Activated CD4-positive, alpha-beta T cell treated with anti-CD3 and anti-CD28 coated beads, Interleukin-2, amount 50 U/mL, for 4 hours (primary cell): ENCODE data around the gene ARHGAP20.

Experiments
- DNase-seq, 2 experiments: peaks; one replicate each; pipeline ENCODE4 v3.0.0-alpha.2; 2020

Gene ARHGAP20, protein sequence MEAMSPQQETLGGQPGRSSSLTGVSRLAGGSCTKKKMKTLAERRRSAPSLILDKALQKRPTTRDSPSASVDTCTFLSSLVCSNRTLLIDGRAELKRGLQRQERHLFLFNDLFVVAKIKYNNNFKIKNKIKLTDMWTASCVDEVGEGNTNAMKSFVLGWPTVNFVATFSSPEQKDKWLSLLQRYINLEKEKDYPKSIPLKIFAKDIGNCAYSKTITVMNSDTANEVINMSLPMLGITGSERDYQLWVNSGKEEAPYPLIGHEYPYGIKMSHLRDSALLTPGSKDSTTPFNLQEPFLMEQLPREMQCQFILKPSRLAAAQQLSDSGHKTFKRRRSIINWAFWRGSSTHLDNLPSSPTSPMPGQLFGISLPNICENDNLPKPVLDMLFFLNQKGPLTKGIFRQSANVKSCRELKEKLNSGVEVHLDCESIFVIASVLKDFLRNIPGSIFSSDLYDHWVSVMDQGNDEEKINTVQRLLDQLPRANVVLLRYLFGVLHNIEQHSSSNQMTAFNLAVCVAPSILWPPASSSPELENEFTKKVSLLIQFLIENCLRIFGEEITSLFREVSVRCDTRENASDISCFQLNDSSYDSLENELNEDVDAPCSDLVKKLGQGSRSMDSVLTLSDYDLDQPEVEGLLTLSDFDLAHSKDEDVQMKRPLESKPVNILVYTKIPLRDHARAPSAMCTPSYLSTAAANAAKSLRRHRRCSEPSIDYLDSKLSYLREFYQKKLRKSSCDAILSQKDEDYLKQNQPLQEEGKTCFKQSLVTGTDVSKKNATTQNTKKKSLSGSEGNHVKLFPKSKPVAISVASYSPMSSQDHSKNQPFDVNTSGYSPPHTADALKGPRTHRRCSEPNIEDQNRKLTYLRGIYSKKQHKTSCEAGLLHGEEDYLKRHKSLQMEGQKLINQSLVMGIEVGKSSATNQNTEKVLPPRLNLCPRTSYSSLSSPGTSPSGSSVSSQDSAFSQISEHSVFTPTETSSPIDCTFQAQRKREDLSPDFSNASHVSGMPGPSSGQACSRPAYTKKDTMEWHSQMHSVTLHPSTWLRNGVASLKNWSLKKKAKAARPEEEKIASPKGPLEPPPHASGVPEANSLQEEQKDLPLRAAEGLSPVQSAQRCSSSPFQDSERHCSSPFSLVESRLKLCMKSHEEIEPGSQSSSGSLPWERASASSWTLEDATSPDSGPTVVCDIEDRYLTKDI

DNA sequence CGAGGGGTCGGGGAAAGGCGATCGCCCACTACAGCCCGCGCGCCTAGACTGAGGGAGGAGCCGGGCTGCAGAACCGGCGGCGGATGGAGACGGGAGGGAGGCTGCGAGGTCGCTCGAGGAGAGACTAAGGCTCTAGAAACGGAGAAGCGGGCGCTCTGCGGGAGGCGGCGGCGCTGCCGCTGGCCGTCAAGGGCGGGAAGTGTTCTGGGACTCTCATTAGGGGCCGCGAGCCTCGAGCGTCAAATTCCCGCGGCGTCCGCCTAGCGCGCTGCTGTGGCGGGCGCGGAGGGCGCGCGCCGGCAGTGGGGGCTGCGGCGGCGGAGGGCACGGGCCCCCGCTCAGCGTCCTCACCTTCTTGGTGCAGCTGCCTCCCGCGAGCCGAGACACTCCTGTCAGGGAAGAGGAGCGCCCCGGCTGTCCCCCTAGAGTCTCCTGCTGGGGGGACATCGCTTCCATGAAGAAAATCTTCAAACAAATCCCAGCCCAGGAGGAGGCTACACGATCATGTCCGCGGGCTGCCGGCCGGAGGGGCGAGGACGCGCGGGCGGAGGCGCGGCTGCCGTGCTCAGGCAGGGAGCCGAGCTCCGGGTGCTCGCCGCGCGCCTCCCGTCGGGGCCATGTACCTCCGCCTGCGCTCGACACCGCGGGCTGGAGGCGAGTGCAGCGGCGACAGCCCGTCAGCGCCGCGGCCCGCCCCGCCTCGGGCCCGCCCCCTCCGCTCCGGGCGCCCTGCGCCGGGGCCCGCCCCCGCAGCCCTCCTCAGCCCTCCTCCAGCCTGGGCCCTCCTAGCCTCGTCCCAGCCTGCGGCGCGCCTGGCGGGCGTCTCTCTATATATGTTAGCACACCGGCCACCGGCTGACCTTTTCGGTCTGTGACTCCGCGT is at the start of gene ARHGAP20:
ARHGAP20 (minus strand) TSS at position 662 of the 883 bp plus-strand sequence; CDS start at position 456, 206 bp downstream.
- no peak for DNase-seq

DNA sequence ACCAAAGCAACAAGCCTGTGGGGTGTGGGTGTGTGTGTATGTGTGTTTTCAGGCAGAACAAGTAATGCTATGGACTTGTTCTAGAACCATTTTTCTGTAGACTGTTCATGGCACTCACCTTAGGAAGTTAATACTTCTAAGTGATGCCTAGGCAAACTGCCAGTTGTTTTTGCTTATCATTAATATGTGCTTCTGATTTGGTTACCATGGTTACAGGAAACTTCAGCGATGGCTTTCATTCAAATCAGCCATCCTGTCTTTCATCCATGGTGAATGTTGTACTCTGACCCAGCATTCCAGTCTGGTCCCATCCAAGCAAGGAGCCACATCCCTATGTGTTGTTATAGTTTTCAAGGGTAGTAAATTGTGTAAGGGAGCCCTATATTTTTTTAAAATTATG is 49.8 kb upstream of the ARHGAP20 start:
- no peak for DNase-seq

DNA sequence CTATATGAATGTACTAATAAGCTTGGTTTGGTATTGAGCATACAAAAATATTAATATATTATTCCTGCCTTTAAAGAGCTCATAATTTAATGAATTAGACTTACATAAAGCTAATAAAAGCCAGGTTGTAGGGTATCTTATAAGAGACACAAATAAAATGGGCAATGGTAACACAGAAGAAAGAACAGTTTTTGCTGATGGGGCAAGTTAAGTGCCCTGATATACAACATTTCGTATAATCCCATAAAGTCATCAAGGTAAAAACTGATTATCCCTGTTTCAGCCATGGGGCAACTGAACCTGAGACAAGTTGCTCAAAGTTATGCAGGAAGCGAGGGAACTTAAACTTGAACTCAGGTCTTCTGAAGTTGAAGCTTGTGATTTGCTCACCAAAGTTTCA is 48.9 kb upstream of the ARHGAP20 start:
- no peak for DNase-seq

DNA sequence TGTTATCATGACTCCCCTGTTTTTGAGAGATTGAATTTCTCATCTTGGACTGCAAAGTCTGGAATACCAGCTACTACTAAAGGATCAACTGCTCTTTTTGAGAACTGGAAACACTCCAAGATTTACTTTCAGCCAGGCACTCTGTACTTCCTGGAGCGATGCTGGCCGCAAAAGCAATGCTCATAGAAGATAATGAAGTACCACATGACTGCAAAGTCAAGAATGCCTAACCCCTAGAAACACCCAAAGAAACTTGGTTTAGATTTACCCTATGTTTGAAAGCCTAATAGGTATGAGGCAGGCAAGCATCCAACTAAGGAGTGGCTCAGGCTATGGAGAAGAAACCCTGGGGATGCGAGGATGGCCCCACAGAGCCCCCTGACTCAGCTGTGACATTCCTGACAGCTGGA is 47.7 kb upstream of the ARHGAP20 start:
- DNase-seq, result no peak

DNA sequence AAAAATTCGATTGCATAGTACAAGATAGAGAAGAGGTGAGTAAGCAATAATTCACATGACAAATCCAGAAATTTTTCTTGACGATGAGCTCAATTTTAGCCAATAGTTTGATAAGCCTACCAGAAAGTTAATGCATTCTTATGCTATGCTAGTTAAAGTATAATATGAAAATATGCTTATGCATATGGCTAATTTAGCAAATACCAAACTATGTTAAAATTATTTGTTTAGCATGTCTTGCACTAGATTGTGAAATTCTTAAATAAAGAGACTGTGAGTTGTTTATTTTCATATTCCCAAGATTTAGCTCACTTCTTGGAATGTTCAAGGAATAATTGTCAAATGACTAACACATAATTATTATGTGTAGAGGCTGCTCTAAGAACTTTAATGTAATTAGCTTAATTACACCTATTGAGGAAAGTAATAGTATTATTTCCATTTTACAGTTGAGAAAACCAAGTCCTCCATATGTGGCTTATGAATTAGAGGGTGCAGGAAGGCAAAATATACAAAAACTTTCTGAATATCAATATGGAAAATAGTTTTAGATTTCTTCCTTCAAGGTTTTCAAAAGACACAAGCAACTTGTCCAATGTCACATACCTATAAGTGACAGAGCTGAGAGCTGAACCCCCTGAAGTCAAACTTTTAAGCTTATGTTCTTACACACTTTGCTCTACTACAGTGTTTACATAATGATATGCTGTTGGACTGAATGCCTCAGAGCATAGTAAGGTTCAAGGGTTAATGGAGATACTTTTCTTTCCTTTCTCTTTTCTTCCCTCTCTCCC is 45.9 kb upstream of the ARHGAP20 start:
- no peak for DNase-seq

DNA sequence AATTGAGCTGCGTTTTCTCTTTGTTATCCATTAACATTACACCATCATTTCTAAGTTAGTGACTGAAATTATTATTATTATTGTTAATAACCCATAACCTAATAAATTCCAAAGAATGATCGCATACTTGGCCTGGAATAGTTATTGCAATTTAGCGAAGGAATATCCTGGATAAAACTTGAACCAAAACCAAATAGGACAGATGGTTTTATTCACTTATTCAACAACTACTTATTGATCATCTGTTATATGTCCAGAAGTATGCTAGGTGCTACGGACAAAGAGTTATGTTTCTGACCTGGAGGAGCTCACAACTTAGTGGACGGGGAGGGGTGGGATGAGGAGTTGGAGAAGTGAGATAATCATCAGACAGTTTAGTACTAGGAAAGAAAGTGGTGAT is 44.8 kb upstream of the ARHGAP20 start:
- no peak for DNase-seq

DNA sequence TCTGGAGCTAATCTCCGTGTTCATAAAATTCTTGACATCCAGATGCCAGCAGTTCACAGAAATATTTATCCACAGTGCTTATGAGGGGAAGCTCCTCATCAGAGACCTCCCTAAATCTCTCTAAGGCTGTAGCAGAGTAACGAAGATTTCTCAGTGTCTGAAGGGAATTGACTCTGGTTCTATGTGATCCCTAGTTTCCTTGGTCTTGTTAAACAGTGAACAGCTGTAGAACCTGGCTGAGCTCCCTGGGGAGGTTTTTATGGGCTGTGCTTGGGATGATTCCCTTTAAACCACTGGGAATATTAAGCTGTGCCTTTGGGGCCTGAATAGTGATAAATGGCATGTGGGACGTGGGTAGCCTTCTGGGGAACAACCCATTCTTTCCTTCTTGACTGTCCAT is 43.7 kb upstream of the ARHGAP20 start:
- no peak for DNase-seq

DNA sequence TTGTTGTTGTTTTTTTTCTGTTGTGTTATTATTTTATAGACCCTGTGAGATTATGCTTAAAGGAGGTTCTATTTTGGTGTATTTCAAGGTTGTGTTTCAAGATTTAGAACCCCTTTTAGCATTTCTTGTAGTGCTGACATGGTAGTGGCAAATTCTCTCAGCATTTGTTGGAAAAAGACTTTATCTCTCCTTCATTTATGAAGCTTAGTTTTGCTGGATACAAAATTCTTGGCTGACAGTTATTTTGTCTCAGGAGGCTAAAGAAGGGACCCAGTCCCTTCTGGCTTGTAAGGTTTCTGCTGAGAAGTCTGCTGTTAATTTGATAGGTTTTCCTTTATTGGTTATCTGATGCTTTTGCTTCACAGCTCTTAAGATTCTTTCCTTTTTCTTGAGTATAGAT is 40.7 kb upstream of the ARHGAP20 start:
- DNase-seq, result no peak

DNA sequence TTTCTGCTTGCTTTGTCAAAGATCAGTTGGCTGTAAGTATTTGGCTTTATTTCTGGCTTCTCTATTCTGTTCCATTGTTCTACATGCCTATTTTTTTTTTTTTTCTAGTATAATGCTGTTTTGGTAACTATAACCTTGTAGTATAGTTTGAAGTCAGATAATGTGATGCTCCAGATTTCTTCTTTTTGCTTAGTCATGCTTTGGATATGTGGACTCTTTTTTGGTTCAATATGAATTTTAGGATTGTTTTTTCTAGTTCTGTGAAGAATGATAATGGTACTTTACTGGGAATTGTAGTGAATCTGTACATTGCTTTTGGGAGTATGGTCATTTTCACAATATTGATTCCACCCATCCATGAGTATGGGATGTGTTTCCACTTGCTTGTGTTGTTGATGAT is 37.9 kb upstream of the ARHGAP20 start:
- DNase-seq, result no peak

DNA sequence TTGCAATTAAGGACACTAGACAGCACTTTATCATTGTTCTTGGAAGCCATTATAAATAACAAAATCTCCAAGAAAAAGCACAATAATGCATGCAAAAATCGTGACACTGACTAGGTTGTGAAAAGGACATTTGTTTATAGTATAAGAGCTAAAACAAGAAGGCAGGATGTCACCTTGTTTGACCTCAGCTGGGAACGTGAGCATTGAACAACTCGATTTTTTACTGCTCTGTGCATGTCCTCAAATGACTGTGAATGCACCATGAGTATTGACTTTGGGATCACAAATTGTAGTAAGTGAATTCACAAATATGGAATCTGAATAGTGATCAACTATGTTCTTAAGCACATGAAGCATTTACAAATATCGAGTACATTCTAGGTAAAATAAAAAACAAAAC is 35.3 kb upstream of the ARHGAP20 start:
- DNase-seq, result no peak

DNA sequence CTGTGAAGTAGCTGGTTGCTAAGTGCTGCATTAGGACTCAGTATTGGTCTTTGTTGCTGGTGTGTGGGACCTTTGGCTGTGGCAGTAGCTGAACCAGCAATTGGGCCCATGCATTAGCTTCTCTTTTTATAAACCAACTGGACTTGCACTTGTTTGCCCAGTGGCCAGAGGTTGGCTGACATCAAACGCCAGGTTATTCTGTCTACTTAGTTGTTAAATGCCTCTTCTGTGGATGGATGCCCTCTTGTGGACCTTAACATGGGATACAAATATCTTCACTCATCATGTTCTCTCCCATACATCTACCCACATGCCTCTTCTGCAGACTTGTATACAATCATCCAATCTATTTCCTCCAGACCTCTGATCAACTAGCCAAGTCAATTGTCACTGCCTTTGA is 26.4 kb upstream of the ARHGAP20 start:
- DNase-seq, result no peak

DNA sequence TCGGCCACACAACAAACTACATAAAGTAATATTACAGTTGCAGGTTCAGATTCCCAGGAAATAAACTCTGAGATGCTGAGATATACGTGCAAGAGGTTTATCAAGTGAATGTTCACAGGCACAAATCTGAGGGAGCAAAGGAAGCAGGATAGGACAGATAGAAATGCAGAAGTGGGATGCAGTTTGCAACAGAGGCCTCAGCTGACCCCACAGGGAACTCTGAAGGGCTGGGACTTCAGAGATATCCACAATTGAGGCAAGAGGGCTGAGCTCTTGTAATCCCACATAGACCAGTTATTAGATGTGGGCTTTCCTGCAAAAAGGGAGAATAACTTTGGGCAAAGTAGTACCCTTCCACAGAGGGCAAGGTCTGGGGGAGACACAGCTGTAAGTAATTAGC is 25.4 kb upstream of the ARHGAP20 start:
- no peak for DNase-seq

DNA sequence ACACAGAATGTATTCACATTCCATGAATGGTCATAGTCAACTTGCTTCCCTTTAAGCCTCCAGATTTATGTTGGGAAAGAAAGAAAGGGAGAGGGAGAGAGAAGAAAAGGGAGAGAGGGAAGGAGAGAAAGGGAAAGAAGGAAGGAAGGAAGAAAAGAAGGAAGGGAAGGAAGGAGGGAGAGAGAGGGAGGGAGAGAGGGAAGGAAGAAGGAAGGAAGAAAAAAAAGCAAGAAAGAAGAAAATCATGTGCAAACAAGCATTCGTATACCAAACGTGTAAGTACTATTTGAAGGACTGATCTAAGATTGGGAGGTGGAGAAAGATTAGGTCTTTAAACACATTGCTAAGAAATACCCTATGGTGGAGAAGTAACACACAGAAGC is 23.9 kb upstream of the ARHGAP20 start:
- no peak for DNase-seq

DNA sequence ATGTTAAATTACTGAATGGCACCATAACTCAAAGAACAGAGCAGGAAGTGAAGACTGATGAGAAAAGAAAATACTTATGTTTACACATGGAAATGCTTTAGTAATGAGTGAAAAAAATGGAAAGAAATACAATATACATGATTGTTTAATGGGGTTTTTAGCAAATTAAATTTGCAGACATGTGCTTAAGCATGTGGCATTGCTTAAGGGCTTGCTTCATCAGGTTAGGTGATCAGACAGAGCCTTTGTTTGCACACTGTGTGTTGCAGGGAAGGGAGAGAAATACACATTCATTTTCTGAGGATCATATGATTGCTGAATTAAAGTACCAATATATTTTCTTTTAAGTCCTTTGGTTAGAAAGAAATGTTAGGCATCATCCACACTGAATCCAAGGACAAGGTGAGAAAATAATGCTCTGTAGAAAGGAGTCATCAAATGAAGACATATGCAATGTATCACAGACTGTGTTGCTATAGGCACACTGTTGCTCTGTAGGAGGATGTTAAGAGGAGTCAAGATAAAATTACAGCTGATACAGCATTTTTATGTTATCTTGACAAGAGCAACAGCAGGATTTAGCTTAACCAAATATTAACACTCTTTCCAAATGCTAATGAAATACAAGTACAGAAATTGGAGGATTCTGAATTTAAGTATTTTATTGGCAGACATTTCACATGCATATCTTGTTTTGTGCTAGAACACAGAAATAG is 23.4 kb upstream of the ARHGAP20 start:
- DNase-seq, result no peak

DNA sequence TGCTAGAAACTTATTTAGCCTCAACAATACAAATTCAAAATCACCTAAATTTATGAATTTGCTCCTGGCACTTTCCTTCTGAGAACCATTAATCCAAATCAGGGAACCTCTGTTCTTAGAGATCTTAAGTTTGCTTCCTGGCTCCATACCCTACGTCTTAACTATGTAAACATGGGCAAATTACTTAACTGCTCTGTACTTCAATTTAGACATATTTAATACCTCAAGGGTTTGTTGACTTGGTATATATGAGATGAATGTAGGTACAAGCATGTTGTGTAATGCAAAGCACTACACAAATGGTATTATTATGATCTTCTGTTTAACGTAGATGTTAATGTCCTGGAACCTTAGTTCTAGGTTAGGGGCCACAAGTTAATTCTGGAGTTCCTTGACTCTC is 22.6 kb upstream of the ARHGAP20 start:
- DNase-seq, result no peak

DNA sequence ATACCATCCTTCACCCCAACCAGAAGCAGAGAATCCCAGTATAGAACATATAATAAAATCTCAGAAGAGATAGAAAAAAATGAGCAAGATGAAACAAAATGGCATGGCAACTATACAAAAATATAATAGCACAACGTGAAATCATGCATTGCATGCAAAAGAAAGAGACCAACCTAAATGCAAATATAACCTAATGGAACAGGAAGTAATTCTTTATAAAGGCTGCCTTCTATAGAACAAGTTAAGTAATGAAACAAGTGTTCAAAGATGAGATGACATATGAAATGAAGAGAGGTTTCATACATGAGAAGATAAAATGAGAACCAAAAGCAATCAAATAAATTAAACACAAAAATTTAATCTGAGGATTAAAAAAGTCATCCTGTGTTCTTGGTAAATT is 18.5 kb upstream of the ARHGAP20 start:
- DNase-seq, result no peak

DNA sequence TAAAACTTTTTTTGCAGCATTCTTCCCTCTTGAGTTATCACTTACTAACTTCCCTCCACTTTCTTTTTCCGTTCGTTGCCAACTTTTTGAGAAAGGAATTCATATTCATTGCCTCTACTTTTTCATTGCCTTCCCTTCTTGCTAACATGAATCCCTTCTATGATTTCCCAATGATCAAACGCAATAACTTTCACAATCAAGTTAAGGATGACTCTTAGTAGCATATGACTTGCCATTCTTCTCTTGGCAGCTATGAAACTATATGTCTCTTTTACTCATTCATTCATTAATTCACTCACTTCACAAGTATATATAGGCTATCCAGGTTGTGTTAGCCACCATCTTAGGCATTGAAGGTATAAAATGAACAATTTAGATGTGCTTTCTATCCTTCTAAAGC is 16.6 kb upstream of the ARHGAP20 start:
- DNase-seq, result no peak

DNA sequence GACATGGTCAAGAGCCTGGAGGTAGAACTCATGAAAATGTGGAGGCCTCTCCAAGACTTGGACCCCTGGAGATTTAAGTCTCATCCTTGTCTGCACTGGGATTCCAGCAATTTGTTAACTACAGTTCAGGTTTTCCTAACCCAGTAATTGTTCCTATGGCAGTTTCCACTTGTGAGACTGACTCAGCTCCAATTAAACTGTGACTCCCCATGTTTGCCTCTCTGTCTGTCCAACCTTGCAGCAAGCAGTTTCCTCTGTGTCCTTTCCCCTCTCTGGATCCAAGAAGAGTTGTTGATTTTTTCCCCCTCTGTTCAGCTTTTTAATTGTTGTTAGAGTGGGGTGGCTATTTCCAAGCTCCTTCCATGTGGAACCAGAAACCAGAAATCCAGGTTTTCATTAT is 16.2 kb upstream of the ARHGAP20 start:
- DNase-seq, result no peak

DNA sequence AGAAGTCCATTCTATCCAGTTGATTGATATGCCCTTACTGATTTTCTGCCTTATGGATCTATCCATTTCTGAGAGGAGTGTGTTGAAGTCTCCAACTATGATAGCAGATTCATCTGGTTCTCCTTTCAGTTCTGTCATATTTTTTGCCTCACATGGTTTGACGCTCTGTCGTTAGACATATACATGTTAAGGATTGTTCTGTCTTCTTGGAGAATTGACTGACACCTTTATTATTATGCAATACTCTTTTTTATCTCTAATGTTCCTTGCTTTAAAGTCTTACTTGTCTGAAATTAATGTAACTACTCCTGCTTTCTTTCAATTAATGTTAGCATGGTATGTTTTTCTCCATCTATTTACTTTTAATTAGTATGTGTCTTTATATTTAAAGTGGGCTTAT is 12.1 kb upstream of the ARHGAP20 start:
- DNase-seq, result no peak

DNA sequence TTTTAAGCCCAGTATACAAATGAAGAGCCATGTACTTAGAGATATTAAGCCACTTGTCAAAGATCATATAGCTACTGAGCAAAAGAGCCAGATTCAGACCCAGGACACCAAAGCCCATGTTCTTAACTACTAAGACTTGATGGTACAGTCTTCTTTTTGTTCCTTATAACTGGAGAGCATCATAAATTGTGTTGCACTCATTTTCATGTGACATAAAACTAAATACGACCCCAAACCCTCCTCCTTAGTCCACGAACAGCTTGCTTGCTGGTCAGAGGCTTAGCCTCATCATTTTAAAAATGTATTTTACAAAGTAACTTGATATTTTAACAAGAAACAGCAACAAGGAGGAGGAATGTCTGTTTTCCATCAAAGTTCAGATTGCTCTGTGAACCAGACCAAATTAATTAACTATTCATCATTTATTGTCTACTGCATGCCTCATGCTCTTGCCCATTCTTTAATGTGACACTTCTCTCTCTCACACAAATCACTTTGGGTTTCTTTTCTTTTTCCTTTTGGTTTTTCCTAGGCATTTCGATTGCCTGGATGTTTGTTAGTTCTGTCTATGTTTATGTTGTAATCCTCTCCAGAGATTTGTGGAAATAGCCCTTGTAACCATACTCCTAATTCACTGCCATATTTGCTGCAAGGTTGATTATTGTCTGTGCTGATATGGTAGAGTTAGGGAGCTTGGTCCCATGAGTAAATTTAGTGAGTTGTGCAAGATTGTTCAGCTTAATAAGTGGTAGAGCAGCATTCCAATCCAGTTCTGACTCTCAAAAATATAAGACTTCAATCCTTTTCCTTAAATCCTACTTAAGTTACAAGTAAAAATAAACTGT is 8.4 kb upstream of the ARHGAP20 start:
- DNase-seq, result no peak
